GM12864 (cell line): Measurements from ENCODE around the gene MRLN.
"Not testable (repeated sequence)": the region's sequence is repeated elsewhere in the genome, so short reads cannot be mapped to it uniquely, and the experiment has no call there.

Source experiments
- DNase-seq: peaks from one replicate; pipeline ENCODE4 v3.0.0-alpha.2; 2011; ENCODE audit warnings: low read depth
- H3K4me3 ChIP-seq: 2 replicates; pipeline ENCODE4 v1.5.1; 2011; ENCODE audit warnings: mild to moderate bottlenecking, low read depth, low read length, control low read depth
- CTCF ChIP-seq: IDR thresholded peaks from 2 replicates; pipeline ENCODE4 v1.5.1; 2011; ENCODE audit warnings: low read depth, mild to moderate bottlenecking, moderate library complexity, low read length, control low read depth, inconsistent platforms; ENCODE audit errors: missing control alignments

Gene MRLN

GRCh38 chr10:59753267-59753666 is at the start of gene MRLN:
MRLN (minus strand) TSS chr10:59753455.
- no peak within 1 kb of the TSS for H3K4me3 ChIP-seq
- TF ChIP-seq CTCF, result no peak
- no peak for DNase-seq

- H3K4me3 ChIP-seq, result no peak overlapping the region
- TF ChIP-seq CTCF, result no peak
- no peak for DNase-seq
These were observed 47.9 kb upstream of the MRLN start for GRCh38 chr10:59801171-59801570.

GRCh38 chr10:59799421-59799820 is 46.2 kb upstream of the MRLN start:
- no peak overlapping the region for H3K4me3 ChIP-seq
- DNase-seq, result no peak
- TF ChIP-seq CTCF, result no peak

- no peak overlapping the region for H3K4me3 ChIP-seq
- DNase-seq, result no peak
- no peak for TF ChIP-seq CTCF
These were observed 40.7 kb upstream of the MRLN start for GRCh38 chr10:59793919-59794318.

GRCh38 chr10:59792812-59793211 is 39.6 kb upstream of the MRLN start:
- no peak overlapping the region for H3K4me3 ChIP-seq
- DNase-seq, result no peak
- TF ChIP-seq CTCF, result no peak

GRCh38 chr10:59791601-59792000 is 38.3 kb upstream of the MRLN start:
- H3K4me3 ChIP-seq, result no peak overlapping the region
- no peak for TF ChIP-seq CTCF
- DNase-seq, result no peak

GRCh38 chr10:59790080-59790479 is 36.8 kb upstream of the MRLN start:
- not testable (repeated sequence) for H3K4me3 ChIP-seq, DNase-seq

GRCh38 chr10:59788914-59789313 is 35.7 kb upstream of the MRLN start:
- H3K4me3 ChIP-seq, DNase-seq: not testable (repeated sequence)

- H3K4me3 ChIP-seq, DNase-seq: not testable (repeated sequence)
These were observed 33.8 kb upstream of the MRLN start for GRCh38 chr10:59787032-59787431.

GRCh38 chr10:59785476-59785875 is 32.2 kb upstream of the MRLN start:
- not testable (repeated sequence) for DNase-seq, H3K4me3 ChIP-seq
